Measurements from ENCODE around the gene QPCTL. TPM values are rescaled to one million over a fixed set of nuclear protein-coding genes. Genes with fewer than 3 reads are reported as not detected.

Gene QPCTL
- polyA plus RNA-seq, 1 experiment: 6.7 TPM

DNA sequence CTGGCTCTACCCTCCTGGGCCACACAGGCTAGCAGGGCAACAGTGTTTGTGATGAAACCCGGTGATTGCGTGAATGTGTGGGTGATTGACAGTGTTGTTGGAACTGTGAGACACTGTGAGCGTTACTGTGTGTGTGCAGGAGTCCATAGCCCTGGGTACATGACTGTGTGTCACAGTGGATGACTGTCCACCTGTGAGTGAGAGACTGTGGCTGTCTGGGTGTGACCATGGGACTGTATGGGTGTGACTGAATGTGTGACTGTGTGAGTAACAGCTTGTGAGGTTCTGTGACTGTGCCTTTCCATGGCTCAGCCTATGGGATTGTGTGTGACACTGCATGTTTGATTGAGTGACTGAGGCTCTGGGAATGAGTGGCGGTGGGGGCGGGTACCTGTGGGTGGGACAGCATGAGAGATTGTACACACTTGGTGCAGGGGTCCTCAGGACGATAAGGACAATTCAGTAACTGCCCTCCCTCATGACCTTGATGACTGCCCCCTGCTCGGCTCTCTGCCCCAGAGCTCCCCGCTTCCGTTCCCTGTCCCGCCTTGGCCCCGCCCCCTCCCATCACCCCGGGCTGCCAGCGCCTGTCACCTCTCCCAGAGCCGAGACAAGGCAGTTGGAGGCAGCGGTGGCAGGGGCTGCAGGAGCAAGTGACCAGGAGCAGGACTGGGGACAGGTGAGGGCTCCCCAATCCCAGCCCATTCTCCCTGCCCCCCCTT lies 24.7 kb upstream of the QPCTL start, which contains the start of gene GIPR:
Gene GIPR, plus strand, starts transcription at position 602 of the 722 bp plus-strand sequence. CDS start 1,300 bp downstream, outside the sequence.
- ChIA-PET CTCF (no interaction called here), POLR2A (no interaction called here)
- DNase-seq (ENCODE audit: low read depth, low spot score): no peak
- Histone ChIP-seq H3K4me3 (ENCODE audit: low read depth, low read length) (peak within 1 kb of the TSS; percentile 60), H3K9me3 (ENCODE audit: control insufficient read depth, insufficient read depth, low read length) (peaks cover 9% of the 10 kb centered on the region; the same call in 1 of the 2 replicates), H3K27ac (ENCODE audit: low read depth, low read length) (no peak within 1 kb of the TSS), H3K27me3 (ENCODE audit: control insufficient read depth, insufficient read depth, low read length) (peaks cover 5% of the 10 kb centered on the region)
- TF ChIP-seq CTCF (IDR thresholded peaks at IDR 0.05; ENCODE audit: low read depth, low read length): no peak

- Histone ChIP-seq H3K27ac (ENCODE audit: low read depth, low read length) (no peak overlapping the region), H3K9me3 (ENCODE audit: control insufficient read depth, insufficient read depth, low read length) (peaks cover 9% of the 10 kb centered on the region; the same call in 1 of the 2 replicates), H3K27me3 (ENCODE audit: control insufficient read depth, insufficient read depth, low read length) (peaks cover 5% of the 10 kb centered on the region), H3K4me3 (ENCODE audit: low read depth, low read length) (peak overlapping the region; percentile 60)
- no peak for DNase-seq (ENCODE audit: low read depth, low spot score)
- POLR2A ChIA-PET: interaction anchor here (0.9 kb wide), 1 partner anchor 23 kb away, joined by 3 read pairs; no protein-coding TSS in a partner anchor
- TF ChIP-seq CTCF (IDR thresholded peaks at IDR 0.05; ENCODE audit: low read depth, low read length): no peak
- CTCF ChIA-PET: no interaction called here
These were observed 24.1 kb upstream of the QPCTL start for GRCh38 chr19:45668342-45668871.

DNA sequence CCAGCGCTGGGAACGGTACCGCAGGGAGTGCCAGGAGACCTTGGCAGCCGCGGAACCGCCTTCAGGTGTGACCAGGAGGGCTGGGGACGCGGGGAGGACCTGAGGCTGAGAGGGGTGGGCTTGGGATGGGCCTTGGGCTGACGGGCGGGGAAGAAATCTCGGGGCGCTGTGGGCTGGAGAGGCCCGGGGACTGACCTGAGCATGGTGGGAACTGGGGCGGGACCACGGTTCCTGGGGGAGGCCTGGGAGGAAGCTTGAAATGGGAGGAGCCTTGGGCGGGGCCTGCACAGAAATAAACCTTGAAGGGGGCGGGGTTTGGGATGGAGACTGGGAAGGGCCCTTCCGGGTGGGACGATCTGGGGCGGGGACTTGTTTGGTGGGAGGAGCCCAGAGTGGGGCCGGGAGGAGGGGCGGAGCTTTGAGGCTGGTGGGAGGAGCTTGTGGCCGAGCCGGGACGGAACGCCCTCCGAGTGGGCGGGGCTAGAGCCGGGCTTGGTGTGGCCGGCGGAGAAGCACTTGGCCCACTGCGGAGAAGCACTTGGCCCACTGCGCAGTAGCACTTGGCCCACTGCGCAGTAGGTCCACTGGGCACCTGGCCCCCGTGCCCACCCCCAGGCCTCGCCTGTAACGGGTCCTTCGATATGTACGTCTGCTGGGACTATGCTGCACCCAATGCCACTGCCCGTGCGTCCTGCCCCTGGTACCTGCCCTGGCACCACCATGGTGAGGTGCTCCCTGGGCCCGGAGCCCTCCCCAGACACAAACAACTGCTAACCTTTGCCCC lies 21.6 kb upstream of the QPCTL start:
- peaks cover 3% of the 10 kb centered on the region for H3K27me3 ChIP-seq (ENCODE audit: control insufficient read depth, insufficient read depth, low read length)
- peak overlapping the region; percentile 25; the same call in 1 of the 2 replicates for H3K4me3 ChIP-seq (ENCODE audit: low read depth, low read length)
- no peak overlapping the region for H3K27ac ChIP-seq (ENCODE audit: low read depth, low read length)
- peaks cover 9% of the 10 kb centered on the region; the same call in 1 of the 2 replicates for H3K9me3 ChIP-seq (ENCODE audit: control insufficient read depth, insufficient read depth, low read length)
- CTCF ChIA-PET: interaction anchor here (1.1 kb wide), 1 partner anchor 10 kb away, joined by 3 read pairs; no protein-coding TSS in a partner anchor
- no peak for TF ChIP-seq CTCF (IDR thresholded peaks at IDR 0.05; ENCODE audit: low read depth, low read length)
- DNase-seq (ENCODE audit: low read depth, low spot score): peak; percentile 36
- POLR2A ChIA-PET: interaction anchor here (0.6 to 1.0 kb wide), 6 partner anchors 9 to 214 kb away, joined by 3 to 8 read pairs (median 4); partner anchors contain the start of gene SNRPD2

DNA sequence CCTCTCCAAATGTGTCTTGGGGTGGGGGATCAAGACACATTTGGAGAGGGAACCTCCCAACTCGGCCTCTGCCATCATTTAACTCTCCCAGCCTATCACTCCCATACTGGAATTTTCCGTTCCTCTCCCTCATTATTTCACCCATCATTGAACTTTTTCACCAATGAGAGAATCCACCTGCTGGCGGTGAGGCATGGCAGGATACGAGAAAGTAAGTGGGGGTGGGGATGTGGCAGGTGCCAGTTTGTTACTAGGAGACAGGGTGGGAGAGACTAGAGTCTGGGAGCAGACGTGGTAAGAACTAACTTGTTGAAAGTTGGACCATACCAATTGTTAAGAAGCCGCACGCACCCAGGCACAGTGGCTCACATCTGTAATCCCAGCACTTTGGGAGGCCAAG lies 17.5 kb upstream of the QPCTL start:
- no peak overlapping the region for H3K4me3 ChIP-seq (ENCODE audit: low read depth, low read length)
- TF ChIP-seq CTCF (IDR thresholded peaks at IDR 0.05; ENCODE audit: low read depth, low read length): no peak
- ChIA-PET CTCF (no interaction called here), POLR2A (no interaction called here)
- H3K27me3 ChIP-seq (ENCODE audit: control insufficient read depth, insufficient read depth, low read length): peaks cover 6% of the 10 kb centered on the region
- no peak overlapping the region for H3K27ac ChIP-seq (ENCODE audit: low read depth, low read length)
- no peak for DNase-seq (ENCODE audit: low read depth, low spot score)
- peaks cover 9% of the 10 kb centered on the region; the same call in 1 of the 2 replicates for H3K9me3 ChIP-seq (ENCODE audit: control insufficient read depth, insufficient read depth, low read length)
